Endothelial cell of umbilical vein (primary cell): ENCODE results near the gene EFHD2.

Experiments
- EZH2 ChIP-seq: IDR thresholded peaks from 2 replicates; pipeline ENCODE4 v1.6.1; 2012; ENCODE audit warnings: borderline replicate concordance, low read depth, mild to moderate bottlenecking, moderate library complexity, low read length, inconsistent platforms; ENCODE audit not compliant: severe bottlenecking
- POLR2A ChIP-seq: IDR thresholded peaks from 2 replicates; pipeline ENCODE4 v1.6.1; 2012; ENCODE audit warnings: low read depth, mild to moderate bottlenecking, control low read depth, low read length
- POLR2AphosphoS5 ChIP-seq: IDR thresholded peaks from 2 replicates; pipeline ENCODE4 v1.6.1; 2012; ENCODE audit warnings: low read depth, mild to moderate bottlenecking, control low read depth, low read length, moderate library complexity; ENCODE audit not compliant: insufficient read depth
- TF ChIP-seq, protein P1 (sequence below), 2 donors: IDR thresholded peaks; 1 replicate in 1 of 2; 2 replicates in 1 of 2; pipeline ENCODE4 v1.5.1; 2011; ENCODE audit warnings: low read length in 2 of 2, mild to moderate bottlenecking in 2 of 2, moderate library complexity in 2 of 2, control low read depth in 1 of 2, inconsistent platforms in 1 of 2, low read depth in 1 of 2; ENCODE audit not compliant: insufficient read depth in 1 of 2; ENCODE audit errors: extremely low read depth in 1 of 2

DNA sequence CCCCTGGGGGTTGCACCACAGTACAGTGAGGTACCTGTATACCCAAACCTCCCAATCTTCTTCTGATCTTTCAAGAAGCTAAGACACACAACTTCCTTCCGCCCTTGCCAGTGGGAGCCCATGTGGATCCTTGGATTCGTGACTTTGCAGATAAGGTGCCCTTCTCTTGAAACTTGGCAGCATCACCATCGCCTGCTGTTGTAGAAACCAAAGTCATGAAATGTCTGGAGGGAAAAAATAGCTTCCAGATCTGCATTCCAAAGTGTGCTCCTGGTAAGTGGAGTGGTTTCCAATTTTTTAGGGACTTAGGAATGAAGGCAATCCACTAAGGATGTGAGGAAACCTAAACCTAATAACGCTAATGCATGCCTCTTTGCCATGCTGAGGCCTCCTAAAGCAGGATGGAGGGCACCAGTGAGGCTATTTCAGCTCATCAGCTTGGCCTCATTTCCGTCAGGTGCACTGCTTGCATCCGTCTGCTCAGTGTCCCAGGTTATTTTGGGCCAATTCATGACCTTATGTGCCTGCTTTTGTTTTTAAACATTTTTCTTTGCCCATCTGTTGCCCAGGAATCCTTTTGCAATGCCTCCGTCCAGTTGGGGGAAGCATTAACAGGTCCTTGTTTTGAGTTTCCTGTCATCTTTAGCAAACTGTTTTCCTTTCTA is 8.2 kb upstream of the EFHD2 start:
- TF ChIP-seq, protein P1, sequence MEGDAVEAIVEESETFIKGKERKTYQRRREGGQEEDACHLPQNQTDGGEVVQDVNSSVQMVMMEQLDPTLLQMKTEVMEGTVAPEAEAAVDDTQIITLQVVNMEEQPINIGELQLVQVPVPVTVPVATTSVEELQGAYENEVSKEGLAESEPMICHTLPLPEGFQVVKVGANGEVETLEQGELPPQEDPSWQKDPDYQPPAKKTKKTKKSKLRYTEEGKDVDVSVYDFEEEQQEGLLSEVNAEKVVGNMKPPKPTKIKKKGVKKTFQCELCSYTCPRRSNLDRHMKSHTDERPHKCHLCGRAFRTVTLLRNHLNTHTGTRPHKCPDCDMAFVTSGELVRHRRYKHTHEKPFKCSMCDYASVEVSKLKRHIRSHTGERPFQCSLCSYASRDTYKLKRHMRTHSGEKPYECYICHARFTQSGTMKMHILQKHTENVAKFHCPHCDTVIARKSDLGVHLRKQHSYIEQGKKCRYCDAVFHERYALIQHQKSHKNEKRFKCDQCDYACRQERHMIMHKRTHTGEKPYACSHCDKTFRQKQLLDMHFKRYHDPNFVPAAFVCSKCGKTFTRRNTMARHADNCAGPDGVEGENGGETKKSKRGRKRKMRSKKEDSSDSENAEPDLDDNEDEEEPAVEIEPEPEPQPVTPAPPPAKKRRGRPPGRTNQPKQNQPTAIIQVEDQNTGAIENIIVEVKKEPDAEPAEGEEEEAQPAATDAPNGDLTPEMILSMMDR (IDR thresholded peaks at IDR 0.05; ENCODE audit: extremely low read depth in 1 of 2, insufficient read depth in 1 of 2, low read depth in 1 of 2, low read length in 2 of 2), result no peak
- TF ChIP-seq POLR2A (no peak), POLR2AphosphoS5 (no peak), EZH2 (no peak)
